GDM1 (cell line): ENCODE results near the gene HPSE.
A peak's percentile ranks its signal among the peaks of the same experiment; 100 is the strongest.
"Not testable (repeated sequence)": the region's sequence is repeated elsewhere in the genome, so short reads cannot be mapped to it uniquely, and the experiment has no call there.

ENCODE experiments used
- DNase-seq: peaks from one replicate; lab custom pipeline; 2025; lab: John Stamatoyannopoulos, UW

Gene HPSE

DNA sequence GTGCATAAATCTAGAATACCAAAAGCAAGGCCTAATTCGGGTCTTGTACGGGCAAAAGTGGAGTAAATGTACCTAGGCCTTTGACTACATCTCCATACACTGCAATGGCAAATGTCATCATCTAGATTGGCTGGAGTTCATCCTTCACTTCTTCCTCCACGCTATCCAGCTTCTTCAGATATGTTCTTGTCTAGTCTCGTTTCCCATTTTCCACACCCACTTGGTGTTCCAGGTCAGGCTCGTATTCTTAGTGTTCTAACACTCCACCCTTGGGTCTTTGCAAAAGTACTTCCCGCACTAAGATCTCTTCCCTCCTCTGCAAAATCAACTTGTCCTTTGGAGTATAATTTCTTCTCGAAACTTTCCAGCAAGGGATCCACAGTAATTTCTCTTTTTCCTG lies 51.5 kb downstream of the HPSE start:
- no peak for DNase-seq

DNA sequence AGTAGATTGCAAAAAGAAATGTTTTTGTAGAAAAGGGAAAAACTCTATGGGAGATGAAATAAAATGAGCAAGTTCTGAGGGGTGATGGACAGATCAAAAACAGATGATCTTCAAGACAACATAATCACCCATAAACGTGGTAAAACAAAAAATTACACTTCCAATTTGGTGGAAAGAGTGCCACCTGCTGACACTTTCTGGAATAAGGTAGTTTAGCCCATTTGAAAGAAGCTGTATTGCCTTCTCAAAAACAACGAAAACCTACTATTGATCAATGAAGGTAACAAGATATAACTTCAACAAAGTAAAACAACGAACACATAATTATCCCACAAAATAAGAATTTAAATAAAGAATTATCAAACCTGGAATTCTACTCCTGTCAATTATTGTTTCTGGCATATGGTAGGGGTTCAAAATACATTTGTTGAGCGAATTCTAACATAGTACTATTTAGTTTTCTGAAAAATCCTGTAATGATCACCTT lies 52.6 kb downstream of the HPSE start:
- DNase-seq = peak; percentile 48

DNA sequence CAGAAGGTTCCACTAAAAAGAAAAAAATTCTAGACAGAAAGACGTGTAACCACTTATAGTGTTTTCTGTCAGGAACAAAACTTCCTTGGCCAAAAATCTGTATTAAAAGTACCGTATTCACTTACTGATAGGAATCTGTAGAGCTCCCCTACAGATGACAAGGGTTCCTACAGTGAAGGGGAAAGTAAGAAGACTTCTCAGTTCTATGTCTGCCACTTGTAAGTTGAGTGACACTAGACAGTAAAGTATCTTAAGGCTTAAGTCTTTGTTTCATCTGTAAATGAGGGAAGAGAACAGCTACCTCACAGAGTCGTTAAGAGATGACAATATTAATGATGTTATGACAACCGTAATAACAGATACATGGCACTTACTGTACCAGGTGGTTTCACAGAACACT lies 53.3 kb downstream of the HPSE start:
- DNase-seq = no peak

DNA sequence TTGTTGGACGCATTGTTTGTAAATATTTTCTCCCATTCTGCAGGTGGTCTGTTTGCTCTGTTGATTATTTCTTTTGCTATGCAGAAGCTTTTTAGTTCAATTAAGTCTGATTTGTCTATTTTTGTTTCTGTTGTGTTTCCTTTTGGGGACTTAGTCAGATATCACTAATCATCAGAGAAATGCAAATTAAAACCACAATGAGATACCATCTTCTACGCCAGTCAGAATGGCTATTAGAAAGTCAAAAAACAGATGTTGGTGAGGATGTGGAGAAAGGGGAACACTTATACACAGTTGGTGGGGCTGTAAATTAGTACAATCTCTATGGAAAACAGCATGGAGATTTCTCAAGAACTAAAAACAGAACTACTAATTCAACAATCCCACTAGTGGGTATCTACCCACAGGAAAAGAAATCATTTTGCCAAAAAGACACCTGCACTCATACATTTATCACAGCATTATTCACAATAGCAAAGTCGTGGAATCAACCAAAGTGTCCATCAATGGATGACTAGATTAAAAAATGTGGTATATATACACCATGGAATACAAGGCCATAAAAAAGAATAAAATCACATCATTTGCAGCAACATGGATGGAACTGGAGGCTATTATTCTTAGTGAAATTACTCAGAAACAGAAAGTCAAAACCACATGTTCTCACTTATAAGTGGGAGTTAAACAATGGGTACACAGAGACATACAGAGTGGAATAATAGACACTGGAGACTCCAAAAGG lies 58.2 kb downstream of the HPSE start:
- no peak for DNase-seq

- DNase-seq = not testable (repeated sequence)
Measured at GRCh38 chr4:83273926-83274325, 60.7 kb downstream of the HPSE start.

DNA sequence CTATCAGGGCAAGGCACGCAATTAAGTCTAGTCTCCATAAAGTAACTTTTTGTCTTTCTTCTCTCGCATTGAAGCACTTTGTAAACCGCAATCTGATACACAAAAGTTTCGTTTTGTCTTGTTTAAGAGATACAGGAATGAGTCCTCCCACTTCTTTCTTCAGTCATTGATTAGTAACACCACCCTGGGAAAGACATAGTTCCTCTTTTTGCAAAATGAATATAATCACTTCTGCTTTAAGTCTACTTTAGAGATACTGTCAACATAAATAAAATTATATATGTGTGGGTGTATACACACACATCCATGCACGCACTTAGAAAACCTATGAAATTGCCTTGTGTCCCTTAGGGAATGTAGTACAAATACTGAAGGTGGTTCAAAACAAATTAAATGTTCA lies 61.7 kb downstream of the HPSE start:
- no peak for DNase-seq

DNA sequence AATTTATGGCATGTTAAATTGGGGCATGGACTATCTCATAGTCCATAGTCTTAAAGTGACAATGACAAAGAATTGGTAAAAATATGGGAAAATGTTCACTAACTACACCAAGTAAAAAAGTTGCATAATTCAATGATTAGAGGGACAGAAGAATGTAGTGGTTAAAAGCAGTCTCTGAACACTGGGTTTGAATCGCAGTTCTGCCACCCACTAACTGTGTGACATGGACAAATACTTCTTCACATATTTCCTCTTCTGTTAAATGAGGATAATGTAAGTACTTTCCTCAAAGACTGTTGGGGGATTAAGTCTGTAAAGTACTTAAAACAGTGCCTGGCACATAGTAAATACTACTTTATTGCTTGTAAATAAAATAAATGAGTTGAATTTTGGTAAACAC lies 65.4 kb downstream of the HPSE start:
- no peak for DNase-seq

DNA sequence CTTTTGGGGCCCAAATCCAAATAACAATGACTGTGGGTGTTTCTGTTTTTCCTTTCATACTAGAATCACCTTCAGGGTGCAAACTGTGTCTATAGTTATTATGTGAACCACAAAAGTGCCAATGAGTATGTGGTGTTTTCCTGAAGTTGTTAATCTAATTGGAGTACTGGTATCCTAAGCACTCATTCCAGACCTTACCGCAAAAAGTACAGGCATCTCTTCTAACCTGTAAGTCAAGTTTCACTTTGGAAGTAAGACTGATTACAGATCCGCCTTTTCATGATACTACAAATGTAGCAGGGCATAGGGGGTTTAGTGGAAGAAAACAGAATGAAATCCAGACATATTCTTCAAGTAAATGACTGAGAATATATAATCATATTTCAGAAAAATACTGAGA lies 66.2 kb downstream of the HPSE start:
- DNase-seq = no peak

DNA sequence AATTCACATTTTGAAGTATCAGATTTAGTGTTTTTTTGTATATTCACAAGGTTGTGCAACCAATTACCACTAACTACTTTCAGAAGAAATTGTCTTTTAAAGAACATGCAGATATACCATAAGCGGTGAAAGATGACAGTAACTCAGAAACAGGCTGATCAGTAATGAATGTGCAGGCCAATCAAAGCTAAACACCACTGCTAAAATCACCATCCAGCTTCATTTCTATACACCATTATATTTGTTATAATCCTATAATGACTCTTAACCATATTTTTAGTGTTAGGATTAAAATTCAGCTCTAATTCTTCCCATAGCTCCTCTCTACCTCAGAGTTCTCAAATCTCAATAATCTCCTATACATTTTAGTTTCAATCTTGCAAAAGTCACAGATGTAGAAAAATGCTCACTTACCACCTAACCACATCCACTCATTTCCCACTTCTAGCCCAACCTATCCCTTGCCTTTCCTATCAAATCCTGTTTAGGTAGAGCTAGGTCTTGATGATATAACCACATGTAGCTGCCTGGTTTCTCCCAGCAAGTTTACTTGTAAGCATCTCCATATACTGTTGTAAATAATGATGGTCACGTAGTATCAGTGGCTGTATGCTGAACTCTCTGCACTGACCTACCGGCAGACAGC lies 66.7 kb downstream of the HPSE start:
- DNase-seq = no peak

DNA sequence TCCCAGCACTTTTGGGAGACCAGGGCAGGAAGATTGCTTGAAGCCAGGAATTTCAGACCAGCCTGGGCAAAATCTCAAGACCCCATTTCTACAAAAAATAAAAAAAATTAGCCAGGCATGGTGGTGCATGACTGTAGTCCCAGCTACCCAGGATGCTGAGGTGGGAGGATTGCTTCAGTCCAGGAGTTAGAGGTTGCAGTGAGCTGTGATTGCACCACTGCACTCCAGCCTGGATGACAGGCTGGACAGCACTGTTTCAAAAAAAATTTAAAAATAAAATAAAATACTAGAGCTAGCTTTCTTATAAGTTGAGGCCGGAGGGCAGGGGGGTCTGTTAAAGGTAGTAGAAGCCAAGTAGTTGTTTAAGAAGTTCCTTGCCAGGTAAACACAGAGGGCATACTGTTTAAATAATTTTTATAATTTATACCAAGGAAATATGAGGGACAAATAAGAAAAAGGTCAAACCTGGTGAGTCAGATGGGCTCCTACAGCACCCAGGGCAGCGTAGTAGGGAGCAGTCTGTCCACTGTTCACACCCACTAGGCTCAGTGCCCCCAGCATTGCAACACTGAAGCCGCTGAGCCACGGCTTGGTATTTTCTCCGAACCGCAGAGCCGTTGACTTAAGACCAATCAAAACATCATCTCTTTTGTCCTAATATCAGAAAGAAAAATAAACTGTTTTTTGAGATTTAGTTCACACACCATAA lies 67.4 kb downstream of the HPSE start:
- no peak for DNase-seq

DNA sequence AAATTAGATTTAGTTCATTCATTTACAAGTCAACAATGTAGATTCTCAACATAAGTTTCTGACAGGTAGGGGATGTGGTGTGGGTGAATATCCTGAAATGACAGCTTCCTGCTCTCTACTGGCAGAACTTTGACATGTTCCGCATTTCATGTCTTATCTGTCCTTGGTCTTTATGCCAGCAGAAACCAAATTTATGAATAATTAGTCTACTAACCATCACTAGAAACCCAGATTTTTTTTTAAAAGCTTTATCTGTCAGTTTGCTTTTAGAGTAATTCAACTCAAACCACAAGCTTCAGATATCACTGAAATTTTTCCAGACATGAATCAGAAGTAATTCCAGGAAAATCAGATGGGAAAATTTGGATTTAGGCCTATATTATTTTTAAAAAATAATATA lies 68.0 kb downstream of the HPSE start:
- peak; percentile 24 for DNase-seq

GRCh38 chr4:83263106-83263505 lies 71.5 kb downstream of the HPSE start:
- no peak for DNase-seq

- no peak for DNase-seq
Measured at GRCh38 chr4:83262682-83263081, 72.0 kb downstream of the HPSE start.

DNA sequence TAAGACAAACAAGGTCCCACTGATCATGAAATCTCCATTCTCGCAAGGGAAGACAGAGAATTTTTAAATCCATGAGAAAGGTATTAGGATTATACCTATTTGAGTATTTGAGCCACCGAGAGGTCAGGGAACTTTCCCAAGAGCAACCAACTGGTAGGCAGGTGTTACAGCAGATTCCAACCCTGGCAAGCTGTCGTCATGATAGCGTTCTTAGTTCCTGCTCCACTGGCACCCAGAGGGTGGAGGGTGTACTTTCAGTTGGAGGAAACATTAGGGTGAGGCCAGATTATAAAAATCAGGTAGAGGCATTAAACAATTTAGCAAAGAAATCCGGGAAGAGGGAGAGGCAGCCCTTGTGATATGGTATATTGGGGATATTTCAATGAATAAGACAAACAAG lies 73.3 kb downstream of the HPSE start:
- no peak for DNase-seq

DNA sequence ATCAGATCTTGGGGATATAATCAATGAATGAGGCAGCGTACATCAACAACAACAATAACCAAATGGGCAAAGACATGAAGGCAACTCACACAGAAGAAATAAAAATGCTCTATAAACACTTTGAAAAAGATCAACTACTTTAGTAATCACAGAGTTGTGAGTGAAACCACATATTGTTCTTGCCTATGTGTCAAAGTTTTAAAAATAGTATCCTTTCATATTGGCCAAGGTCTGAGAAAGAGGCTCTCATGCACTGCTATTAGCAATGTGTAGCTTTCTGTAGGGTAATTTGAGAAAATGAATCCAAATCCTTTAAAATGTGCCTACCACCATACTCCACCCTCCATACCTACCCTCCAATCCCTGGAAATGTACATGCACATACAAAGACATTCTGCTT lies 75.1 kb downstream of the HPSE start:
- DNase-seq = no peak

- DNase-seq = no peak
Measured at GRCh38 chr4:83258461-83258860, 76.2 kb downstream of the HPSE start.

DNA sequence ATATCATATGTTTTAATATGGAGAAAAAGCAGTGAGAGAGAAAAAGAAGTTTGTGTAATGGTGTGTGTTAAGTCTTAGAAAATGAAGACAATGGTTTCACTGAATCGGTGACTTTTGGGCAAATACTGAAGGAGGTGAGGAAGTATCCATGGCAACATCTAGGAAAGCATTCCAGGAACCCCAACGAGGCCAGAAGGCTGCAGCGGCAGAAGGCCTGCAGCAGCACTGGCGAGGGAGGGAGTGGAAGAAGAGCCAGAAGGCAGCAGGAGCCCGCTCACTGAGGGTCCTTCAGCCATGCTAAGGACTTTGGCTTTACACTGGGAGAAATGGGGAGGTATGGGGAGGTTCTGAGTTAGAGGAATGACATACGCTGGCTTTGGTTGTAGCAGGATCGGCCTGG lies 76.8 kb downstream of the HPSE start:
- DNase-seq = no peak

GRCh38 chr4:83255584-83255983 lies 79.1 kb downstream of the HPSE start:
- no peak for DNase-seq

- peak; percentile 72 for DNase-seq
Measured at GRCh38 chr4:83252782-83253405, 81.8 kb downstream of the HPSE start.

DNA sequence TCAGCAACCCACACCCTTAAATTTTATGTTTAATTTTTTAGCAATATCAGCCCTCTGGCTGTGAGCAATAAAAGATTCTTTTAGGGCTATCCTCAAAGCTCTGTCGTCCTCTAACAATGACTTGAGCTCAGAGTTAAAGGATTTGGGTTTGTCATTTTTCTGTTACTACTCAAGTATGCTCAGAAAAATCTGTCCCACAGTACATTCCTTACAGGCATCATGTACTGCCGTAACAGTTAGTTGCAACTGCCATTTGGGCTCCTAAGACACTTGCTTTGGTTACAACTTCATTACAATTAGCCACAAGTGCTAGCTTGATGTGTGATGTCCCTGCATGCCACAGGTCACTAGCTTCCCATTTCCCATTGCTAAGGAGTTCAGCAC lies 83.2 kb downstream of the HPSE start:
- DNase-seq = no peak

DNA sequence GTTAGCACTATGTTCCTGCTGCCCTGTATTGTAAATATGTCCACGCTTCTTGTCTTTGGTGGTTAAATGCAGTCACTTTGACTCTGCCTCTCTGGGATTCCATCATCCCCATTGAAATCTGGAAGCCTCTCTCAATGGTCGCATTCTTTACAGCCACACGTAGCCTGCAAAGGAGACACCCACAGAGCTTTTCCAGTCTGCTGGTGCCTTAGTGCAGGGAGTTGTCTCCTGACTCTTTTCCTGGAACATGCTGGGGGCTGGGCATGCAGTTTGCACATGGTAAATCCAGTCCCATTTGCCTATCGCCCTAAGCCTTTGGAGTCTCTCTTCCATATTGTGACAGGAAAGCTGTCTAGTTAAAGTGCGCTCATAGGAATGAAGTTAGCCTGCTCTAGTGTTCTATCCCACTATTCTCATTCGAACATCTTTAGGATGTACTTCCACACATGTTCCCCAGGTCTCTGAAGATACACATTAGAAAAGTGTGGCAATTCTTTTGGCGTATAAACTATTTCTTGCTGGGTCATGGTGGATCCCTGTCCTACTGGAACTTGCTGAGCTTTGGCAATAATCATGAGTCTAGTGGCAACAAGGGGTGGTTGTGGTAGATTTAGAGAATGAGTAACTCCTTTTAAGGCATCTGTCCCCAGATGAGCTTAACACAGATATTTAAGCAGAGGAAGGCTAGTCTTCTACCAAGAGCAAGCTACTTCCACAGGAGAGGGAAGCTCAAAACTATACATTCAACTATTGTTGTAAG lies 83.8 kb downstream of the HPSE start:
- no peak for DNase-seq

- DNase-seq = no peak
Measured at GRCh38 chr4:83248486-83248885, 86.2 kb downstream of the HPSE start.
